Measurements from ENCODE around the gene RAN.

- TF ChIP-seq POLR2AphosphoS5 (IDR thresholded peaks at IDR 0.05) = no peak
- no peak for TF ChIP-seq CTCF (IDR thresholded peaks at IDR 0.05; ENCODE audit: poor library complexity, severe bottlenecking)
- TF ChIP-seq SMC3 (conservative IDR thresholded peaks at IDR 0.05; ENCODE audit: poor library complexity) = no peak
- TF ChIP-seq REST (IDR thresholded peaks at IDR 0.05; ENCODE audit: borderline replicate concordance) = no peak
- no peak for TF ChIP-seq RAD21 (conservative IDR thresholded peaks at IDR 0.05)
These were observed 25.5 kb upstream of the RAN start for GRCh38 chr12:130846369-130846768.
